ENCODE results near the gene RFX8.
"Not testable (repeated sequence)": the region's sequence is repeated elsewhere in the genome, so short reads cannot be mapped to it uniquely, and the experiment has no call there.

RFX8 gene

DNA sequence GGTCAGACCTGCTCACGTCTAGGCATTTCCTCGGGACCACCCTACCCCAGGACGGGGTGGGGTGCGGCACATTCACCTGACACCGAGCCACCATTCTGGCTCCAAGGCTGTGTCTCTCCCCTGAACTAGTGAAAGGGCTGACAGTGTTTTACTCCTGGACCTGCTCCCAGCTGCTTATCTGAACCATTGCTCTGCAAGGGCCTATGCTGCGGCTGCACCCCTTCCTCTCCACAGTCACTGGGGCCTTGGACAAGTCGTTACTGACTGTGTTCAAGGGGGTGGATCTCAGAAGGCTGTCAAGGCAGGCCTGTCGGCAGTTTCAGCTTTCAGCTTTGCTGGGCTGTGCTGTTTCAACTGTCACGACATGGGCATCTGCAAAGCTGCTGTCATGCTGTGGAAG is 99.3 kb downstream of the RFX8 start:
- no peak for DNase-seq (ENCODE audit: low read depth)

DNA sequence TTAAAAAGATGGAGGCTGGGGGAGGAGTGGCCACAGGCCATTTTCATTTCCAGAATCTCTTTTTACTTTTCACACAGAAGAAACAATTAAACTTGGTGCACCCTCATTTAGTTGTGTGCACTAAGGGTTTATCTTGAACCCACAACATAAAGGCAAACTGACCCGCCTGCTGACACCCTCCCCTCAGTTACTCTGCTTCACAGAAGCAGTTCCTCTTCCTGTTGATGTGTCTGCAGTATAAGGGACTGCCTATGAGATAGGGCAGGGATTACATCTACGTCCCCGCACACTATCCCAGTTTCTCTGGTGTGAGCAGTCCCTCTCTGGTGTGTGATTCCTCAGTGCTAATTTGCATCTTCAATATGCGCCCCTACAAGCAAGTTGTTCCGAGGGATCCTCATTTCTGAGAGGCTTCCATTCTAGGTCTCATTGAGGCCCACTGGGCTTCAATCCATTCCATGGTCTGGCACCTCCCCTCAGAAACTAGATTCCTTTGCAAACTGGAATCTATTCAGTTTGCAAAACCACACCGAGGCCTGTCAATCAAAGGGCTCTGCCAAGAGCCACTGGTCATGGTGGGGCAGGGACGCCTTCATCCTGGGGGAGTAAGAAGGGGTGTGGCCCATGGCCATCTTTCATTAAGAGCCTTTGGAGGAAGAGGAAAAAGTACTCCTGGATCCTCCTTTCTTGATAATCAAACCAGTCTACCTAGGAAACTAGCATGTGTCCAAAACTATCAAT is 99.9 kb downstream of the RFX8 start:
- no peak for DNase-seq (ENCODE audit: low read depth)

DNA sequence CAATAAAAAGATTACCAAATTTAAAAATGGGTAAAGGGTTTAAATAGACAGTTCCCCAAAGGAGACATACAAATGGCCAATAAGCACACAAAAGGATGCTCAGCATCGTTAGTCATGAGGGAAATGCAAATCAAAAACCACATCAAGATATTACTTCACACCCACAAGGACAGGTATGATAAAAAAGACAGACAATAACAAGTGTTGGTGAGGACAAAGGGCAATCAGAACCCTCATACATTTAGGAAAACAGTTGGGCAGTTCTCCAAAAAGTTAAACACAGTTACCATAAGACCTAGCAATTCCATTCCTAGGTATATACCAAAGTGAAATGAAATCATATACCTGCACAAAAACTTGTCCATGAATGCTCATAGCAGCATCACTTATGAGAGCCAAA is 102.1 kb downstream of the RFX8 start:
- DNase-seq (ENCODE audit: low read depth), result no peak

DNA sequence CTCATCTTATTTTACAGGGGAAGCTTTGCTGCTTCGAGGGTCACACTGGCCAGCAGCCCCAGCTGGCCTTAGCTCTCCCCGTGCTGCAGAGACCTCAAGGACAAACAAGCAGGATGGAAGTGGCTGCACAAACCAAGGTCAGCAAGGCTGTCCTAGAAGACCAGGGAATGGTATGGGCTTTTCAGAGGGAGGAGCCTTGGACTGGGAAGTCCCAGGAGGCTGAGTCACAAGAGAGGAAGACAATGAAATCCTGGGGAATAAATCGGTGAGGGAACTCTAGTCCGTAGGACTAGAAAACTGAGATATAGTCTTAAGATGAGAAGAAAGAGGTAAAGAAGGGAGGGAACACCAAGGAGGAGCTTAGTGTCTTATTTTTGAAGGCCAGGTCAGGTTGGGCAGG is 103.3 kb downstream of the RFX8 start:
- no peak for DNase-seq (ENCODE audit: low read depth)

DNA sequence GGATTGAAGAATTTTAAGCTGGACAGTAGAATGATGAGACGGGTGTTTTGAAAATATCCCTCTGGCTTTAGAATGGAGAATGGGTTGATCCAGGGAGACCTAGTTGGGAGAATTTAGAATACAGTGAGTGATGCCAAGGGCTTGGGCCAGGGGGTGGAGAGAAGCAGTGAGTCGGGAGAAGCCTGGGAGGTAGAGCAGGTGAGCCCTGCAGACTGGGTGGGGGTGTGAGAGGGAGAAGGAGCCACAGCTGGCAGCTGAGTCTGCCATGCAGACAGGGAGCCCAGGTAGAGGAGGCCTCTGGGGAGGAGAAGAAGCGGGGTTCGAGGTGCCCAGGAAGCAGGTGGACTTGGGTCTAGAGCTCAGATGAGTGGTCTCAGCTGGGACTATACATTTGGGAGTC is 105.8 kb downstream of the RFX8 start:
- DNase-seq (ENCODE audit: low read depth), result no peak

DNA sequence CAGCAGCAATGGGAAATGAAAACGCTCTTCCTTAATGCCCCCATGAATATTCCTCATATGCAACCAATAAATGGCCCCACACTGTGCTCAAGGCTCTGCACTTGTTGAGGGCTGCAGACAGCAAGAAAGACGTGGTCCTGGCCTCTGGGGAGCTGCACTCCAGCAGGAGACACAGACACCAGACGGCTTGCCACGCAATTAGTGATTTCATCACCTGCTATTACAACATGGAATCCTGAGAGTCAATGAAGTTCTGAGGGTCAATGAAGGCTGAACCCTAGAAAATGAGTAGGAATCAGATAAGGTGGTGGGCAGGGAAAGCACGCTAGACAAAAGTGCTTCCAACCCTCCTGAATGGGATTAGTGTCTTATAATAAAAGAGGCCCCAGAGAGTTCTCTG is 106.5 kb downstream of the RFX8 start:
- DNase-seq (ENCODE audit: low read depth), result no peak

DNA sequence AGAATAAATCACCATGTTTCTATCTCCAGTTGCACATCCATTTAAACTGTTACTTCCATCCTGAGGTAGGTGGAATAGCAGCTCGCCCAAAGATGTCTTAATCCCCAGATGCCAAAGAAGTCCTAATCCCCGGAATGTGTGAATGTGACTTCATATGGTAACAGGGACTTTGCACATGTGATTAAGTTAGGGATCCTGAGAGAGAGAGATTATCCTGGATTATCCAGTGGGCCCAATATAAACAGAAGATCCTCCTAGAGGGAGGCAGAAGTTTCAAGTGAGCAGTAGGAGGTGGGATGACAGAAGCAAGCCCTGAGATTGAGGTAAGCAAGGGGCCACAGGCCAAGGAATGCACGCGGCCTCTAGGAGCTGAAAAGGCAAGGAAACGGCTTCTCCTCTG is 107.4 kb downstream of the RFX8 start:
- DNase-seq (ENCODE audit: low read depth), result no peak

DNA sequence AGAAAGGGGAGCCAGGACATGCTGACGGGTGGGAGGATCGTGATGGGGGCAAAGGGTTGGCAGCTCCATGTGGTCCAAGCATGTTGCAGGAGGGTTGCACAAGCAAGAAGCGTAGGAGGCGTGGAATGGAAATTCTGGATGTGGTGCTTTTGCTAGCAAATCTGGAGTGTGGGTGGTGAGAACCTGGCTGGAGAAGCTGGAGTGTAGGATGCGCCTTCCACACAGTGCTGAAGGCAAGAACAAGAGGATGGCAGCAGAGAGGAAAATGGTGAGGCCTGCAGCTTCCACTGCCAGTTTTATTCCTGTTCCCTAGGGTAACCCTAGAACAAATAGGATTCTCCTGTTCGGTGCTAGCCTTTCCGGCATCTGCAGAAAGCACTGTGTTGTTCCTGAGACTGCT is 110.0 kb downstream of the RFX8 start:
- DNase-seq (ENCODE audit: low read depth), result no peak

DNA sequence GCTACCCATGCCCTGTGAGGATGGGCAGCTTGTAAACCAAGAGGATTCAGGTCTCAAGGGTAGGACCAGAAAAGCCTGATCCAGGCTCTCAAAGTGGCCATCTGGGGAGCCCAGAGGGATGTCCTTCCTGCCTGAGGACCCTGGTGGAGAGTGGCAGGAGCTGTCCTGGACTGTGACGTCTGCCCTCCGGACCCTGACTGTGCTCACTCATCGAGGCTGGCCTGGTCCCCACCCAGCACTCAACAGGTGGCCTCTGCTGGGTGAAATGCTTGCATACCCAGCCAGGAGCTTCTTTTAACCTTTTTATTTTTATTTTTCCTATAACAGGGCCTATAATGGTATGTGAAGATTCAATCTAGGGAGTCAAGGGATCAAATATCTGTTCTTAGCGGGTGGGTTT is 112.1 kb downstream of the RFX8 start:
- no peak for DNase-seq (ENCODE audit: low read depth)

DNA sequence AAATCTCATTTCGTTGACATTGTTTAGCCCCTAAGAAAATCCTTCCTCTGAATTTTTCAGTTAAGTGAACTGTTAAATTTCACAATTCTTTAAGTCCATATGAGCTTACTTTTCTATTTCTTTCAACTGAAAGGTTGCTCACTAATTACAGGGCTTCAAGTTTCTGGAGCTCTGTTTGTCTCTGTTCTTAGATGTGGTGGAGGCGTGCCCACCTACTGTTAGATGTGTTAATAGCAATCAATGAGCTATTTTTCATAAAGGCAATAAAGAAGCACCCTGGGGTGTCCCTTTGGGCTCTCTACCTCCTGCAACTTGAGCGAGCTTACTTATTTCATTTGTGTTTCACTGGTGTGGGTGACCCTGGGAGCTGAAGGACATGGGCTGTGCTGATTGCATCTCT is 112.6 kb downstream of the RFX8 start:
- DNase-seq (ENCODE audit: low read depth), result no peak

DNA sequence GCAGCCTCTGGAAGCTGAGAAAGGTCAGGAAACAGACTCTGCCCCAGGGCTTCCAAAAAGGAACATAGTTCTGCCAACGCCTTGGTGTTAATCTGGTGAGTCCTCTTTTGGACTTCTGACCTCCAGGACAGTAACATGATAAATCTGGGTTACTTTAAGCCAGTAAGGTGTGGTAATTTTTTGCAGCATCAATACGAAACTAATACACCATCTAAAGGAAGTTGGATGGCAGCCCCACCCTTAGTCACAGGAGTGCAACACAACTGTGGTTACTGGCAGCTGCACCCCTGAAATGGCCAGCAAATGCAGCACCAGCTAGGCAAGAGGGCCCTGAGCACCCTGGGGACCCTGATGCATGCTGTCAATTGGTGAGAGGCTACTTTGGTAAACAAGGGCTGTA is 113.4 kb downstream of the RFX8 start:
- no peak for DNase-seq (ENCODE audit: low read depth)

DNA sequence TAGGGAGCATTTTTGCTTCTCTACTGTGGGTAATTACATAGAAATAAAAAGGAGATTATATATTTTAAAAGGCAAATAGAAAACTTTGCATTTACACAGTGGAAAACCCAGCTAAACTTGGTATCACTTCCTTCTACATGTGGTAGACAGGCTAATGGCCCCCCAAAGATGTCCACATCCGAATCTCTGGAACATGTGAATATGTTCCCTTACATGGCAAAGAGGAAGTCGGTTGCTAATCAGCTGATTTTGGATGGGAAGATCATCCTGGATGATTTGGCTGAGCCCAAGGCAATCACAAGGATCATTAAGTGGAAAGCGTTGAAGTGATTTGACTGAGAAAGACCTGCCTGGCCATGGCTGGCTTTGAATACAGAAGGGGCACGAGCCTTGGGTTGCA is 113.8 kb downstream of the RFX8 start:
- no peak for DNase-seq (ENCODE audit: low read depth)

DNA sequence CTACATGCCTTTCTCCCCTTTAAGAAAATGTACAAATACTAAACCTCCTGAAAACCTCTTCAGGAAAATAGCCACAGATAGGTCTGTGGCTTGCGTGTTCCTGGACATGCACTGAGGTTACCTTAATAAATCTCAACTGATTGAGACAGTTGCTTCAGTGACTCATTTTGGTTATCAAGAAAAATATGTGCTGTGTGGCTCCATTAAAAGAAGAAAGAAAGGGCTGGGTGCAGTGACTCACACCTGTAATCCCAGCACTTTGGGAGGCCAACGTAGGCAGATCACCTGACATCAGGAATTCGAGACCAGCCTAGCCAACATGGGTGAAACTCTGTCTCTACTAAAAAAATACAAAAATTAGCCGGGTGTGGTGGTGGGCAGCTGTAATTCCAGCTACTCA is 114.7 kb downstream of the RFX8 start:
- DNase-seq (ENCODE audit: low read depth), result no peak

DNA sequence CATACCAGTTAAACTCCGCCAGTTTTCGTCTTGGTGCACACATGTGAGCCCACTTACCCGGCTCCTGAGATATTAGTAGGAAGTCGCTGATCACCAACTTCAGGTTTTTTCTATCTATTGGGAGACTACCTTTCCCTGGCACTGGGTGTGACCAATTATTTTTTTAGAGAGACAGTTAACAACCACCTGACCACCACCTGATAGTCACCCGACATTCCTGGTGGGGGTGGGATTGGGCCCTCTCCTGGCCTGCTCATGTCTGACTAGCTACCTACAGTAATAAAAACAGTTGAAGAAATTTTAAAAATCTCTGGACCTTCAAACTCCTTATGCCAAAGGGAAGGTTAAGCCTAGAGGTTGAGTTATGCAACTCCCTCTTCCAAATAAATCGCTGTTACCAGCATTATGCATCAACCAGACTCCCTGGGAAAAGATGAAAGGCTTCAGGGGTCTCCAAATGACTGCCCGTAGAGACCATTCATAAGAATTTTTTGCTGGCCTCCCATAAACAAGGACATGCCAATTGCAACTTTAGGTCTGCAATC is 115.4 kb downstream of the RFX8 start:
- DNase-seq (ENCODE audit: low read depth), result no peak

DNA sequence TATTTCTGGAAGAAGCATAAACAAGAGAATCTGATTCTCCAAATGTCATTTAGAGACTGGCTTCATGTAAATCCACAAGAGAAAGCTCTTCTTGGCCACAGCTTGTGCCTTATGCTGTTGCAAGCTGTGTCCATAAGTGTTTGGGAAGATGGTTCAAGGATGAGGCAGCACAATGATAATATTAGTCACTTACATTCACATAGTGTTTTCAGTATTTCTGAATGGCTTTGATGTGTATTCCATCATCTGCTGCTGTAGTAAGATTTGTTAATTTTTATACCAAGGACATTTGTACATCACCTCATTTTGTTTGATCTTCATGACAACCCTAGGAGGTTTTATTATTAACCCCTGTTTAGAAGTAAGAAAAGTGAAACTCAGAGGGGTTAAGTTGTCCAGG is 117.5 kb downstream of the RFX8 start:
- DNase-seq (ENCODE audit: low read depth), result no peak

DNA sequence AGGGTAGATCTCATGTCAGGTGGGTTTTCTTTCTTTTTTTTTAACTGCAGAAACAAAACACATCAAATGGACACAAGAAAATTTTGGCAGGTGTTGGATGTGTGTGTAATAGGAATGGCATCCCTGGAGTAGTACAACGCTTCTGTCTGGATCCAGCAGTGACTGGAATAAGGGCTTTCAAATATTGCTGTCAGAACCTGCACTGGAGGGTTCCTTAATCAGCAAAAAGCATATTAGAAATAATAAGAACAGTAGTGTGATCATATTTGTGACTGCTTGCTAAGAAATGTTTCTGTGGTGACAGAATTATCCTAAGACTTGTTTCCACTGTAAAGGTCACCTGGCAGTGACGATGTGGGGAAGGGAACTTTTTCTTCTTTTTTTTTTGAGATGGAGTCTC is 118.4 kb downstream of the RFX8 start:
- no peak for DNase-seq (ENCODE audit: low read depth)

DNA sequence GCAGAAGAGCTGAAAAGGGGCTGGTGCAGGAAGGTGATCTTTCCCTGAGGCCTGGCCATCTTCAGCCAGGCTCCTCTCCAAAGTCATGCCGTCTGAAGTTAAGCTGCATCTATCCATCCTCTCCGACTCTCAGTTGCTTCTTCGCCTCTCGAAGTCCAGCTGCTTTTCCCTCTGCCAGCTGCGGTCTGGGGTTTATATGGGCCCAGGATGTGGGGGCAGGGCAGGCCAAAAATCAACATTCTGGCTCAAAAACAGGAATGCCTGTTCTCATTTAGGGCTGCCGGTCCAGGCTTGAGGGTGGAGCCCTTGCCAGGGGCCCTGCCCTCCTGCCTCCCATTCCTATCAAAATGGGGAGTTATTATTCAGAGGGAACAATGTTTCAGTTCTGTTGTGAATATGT is 118.9 kb downstream of the RFX8 start:
- no peak for DNase-seq (ENCODE audit: low read depth)

DNA sequence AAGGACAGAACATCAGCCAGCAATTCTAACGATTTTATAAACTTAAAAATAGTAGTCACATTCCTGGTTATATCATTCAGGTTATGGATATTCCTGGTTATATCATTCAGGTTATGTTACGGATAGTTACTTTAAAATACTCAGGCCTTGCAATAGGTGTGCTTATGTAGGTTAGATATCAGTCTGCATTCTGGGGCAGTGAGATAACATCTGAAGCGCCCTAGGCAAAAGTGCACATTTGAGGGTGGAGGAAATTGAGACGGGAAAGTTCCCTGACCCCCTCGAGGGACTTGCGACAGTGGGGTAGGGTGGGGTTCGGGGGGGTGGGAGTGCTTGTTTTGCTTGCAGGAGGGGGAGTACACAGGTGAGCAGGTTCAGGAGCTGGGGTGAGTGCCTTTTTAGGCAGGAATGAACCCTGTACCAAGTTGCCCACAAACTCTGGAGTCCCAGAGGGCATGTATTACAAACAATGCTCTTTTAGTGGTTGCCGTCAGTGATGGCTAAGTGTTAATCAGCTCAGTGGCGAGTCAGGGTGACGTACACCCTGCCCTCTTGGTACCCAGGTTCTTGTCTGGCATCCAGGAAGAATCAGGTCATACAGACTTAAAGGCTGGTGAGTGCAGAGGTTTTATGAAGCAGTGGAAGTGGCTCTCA is 119.4 kb downstream of the RFX8 start:
- no peak for DNase-seq (ENCODE audit: low read depth)

DNA sequence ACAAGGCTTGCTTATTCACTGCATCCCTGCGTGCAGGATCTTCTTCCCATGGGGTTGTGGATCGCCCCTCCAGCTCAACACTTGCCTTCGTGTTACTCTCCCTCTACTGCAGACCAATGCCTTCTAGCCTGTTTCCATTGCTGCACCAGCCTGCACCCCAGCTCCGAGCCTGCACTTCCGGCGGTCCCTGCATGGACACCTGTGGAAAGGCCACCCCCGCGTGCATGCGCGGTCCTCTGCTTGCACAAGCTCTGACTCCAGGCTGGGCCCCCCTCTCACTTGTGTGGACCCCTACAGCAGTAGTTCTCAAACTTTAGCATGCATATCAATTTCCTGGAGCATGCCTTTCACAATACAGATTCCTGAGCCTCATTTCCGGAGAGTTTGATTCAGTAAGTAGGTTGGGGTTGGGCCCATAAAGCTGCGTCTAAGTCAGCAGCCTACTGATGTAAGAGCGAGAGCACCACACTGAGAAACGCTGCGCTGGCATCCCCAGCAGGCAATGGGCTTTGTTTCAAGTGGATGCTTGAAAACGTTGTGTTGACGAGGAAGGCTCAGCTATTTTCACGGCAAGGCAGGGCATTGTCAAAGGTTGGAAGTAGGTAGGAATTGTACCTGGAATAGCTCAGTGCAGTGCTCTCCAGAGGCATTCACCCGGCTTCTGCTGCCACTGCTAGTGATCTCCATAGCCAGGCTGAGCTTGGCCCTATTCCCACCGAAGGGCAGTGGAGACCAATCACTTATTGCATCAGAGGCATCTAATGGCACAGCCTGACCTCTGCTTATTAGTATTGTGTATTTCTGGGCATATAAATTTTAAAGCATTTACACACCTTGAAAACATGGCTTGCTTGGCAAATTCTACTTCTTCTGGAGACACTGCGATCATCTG is 120.2 kb downstream of the RFX8 start:
- DNase-seq (ENCODE audit: low read depth), result no peak

DNA sequence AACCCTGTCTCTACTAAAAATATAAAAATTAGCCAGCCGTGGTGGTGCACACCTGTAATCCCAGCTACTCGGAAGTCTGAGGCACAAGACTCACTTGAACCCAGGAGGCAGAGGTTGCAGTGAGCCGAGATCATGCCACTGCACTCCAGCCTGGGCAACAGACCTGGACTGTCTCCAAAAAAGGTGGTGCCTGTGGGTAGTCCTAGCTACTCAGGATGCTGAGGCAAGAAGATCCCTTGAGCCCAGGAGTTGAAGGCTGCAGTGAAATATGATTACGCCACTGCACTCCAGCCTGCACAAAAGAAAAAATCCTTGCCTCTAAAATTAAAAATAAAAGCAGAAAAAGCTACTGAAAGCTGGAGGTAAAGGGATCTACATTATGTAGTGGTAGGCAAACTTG is 122.3 kb downstream of the RFX8 start:
- not testable (repeated sequence) for DNase-seq (ENCODE audit: low read depth)

DNA sequence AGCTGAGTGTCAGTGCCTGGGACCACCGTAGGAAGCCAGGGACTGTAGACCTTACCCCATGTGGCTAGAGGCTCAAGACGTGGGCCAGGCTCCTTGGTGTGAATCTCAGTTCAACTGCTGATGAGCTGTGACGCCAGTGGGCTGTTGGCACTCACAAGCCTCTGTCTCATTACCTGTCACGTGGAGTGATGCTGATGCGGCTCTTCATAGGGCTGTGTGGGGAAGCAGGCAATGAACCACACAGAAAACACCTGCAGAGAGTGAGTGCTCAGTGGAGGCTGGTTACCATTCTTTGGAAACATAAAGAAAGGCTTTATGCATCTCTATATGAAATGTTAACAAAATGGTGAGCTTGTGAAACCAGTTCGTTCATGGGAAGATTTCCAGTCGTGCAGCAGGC is 123.7 kb downstream of the RFX8 start:
- DNase-seq (ENCODE audit: low read depth), result no peak

DNA sequence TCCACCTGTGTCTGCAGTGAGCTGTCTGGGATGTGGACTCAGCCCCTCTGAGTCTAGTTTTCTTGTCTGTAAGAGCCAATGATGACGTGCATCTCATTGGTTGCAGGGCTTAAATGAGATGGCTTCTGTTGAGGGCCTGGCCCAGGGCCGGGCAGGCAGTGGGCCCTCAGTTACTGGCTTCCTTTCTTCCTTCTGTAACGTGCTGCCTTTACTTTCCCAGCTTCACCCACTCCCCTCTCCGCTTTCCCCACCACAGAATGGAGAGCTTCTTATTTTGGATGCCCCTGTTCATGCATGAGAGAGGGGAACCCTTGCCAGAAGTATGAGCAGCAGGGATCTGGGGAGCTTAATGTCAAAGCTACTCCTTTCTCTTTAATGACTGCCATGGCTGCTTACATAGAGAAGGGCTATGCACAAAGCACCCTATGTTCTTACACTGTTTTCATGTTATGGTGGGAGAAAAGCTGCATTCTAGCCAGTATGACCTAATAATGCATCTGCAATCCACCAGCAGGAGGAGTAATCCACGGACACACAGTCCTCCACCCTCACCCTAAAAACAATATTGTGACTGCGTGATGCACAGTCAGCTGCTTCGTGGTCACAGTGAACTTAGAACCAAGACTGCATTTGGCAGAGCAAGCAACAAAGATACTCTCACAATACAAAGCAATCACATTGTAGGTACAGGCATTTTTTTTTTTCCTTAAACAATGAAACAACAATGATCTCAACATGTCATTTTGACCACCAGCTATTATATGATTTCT is 124.8 kb downstream of the RFX8 start:
- no peak for DNase-seq (ENCODE audit: low read depth)
